ENCODE measurements around the gene NAP1L1.
A peak's percentile ranks its signal among the peaks of the same experiment; 100 is the strongest.

The NAP1L1 gene

GRCh38 chr12:76033081-76034011 is 51.1 kb downstream of the NAP1L1 start:
- Histone ChIP-seq H3K36me3 (no peaks in the 10 kb centered on the region), H3K4me3 (ENCODE audit: low read depth, low read length) (no peak overlapping the region), H3K4me1 (no peaks in the 10 kb centered on the region), H3K9me3 (no peaks in the 10 kb centered on the region), H3K27me3 (no peaks in the 10 kb centered on the region)
- TF ChIP-seq CTCF (IDR thresholded peaks at IDR 0.05; ENCODE audit: low read depth, low read length): no peak
- DNase-seq: no peak

GRCh38 chr12:76032043-76032981 is 52.2 kb downstream of the NAP1L1 start:
- H3K9me3 ChIP-seq: no peaks in the 10 kb centered on the region
- no peak for TF ChIP-seq CTCF (IDR thresholded peaks at IDR 0.05; ENCODE audit: low read depth, low read length)
- peak overlapping the region; percentile 69 for H3K4me3 ChIP-seq (ENCODE audit: low read depth, low read length)
- H3K4me1 ChIP-seq: no peaks in the 10 kb centered on the region
- H3K36me3 ChIP-seq: no peaks in the 10 kb centered on the region
- no peaks in the 10 kb centered on the region for H3K27me3 ChIP-seq
- no peak for DNase-seq

- Histone ChIP-seq H3K9me3 (no peaks in the 10 kb centered on the region), H3K36me3 (no peaks in the 10 kb centered on the region), H3K4me1 (no peaks in the 10 kb centered on the region), H3K4me3 (ENCODE audit: low read depth, low read length) (peak within 1 kb of the TSS; percentile 69), H3K27me3 (no peaks in the 10 kb centered on the region)
- peak; percentile 97 for DNase-seq
- TF ChIP-seq CTCF (IDR thresholded peaks at IDR 0.05; ENCODE audit: low read depth, low read length): peak; percentile 67
Measured at GRCh38 chr12:76031414-76032042, 53.0 kb downstream of the NAP1L1 start, which contains the start of gene PHLDA1. PHLDA1 (minus strand) TSS chr12:76031776.

GRCh38 chr12:76031081-76031413 is 53.4 kb downstream of the NAP1L1 start:
- TF ChIP-seq CTCF (IDR thresholded peaks at IDR 0.05; ENCODE audit: low read depth, low read length): no peak
- Histone ChIP-seq H3K4me3 (ENCODE audit: low read depth, low read length) (peak overlapping the region; percentile 69), H3K27me3 (no peaks in the 10 kb centered on the region), H3K36me3 (no peaks in the 10 kb centered on the region), H3K4me1 (no peaks in the 10 kb centered on the region), H3K9me3 (no peaks in the 10 kb centered on the region)
- DNase-seq: no peak

GRCh38 chr12:76030341-76031080 is 54.0 kb downstream of the NAP1L1 start:
- no peak for TF ChIP-seq CTCF (IDR thresholded peaks at IDR 0.05; ENCODE audit: low read depth, low read length)
- DNase-seq: peak; percentile 46
- peak overlapping the region; percentile 69 for H3K4me3 ChIP-seq (ENCODE audit: low read depth, low read length)
- H3K9me3 ChIP-seq: no peaks in the 10 kb centered on the region
- H3K36me3 ChIP-seq: no peaks in the 10 kb centered on the region
- H3K4me1 ChIP-seq: 0 out of 2 replicates have a peak, but pooled peaks cover 3% of the 10 kb centered on the region
- no peaks in the 10 kb centered on the region for H3K27me3 ChIP-seq
